ENCODE measurements around the gene SNRNP40. TPM values are rescaled to one million over a fixed set of nuclear protein-coding genes. Genes with fewer than 3 reads are reported as not detected.
"Not testable (repeated sequence)": the region's sequence is repeated elsewhere in the genome, so short reads cannot be mapped to it uniquely, and the experiment has no call there.

Gene SNRNP40
- total RNA-seq, 3 donors from 2014 or later: 40.2 to 73.4 (median 66.6) TPM

GRCh38 chr1:31273619-31274018 is 23.0 kb downstream of the SNRNP40 start:
- no peak overlapping the region for H3K27ac ChIP-seq
- no peaks in the 10 kb centered on the region for H3K27me3 ChIP-seq
- no peak for TF ChIP-seq CTCF (IDR thresholded peaks at IDR 0.05)
- no peak for TF ChIP-seq POLR2A (IDR thresholded peaks at IDR 0.05)
- no peak for TF ChIP-seq POLR2AphosphoS5 (IDR thresholded peaks at IDR 0.05)
- no peaks in the 10 kb centered on the region for H3K9me3 ChIP-seq
- DNase-seq (ENCODE audit: low spot score in 2 of 2): no peak
- H3K36me3 ChIP-seq: no peaks in the 10 kb centered on the region
- intact Hi-C loops (cut with DNase I; ENCODE audit: low total_unique reads): no loop called here
- H3K4me1 ChIP-seq: no peaks in the 10 kb centered on the region
- no peak overlapping the region for H3K4me3 ChIP-seq

- DNase-seq (ENCODE audit: low spot score in 2 of 2): no peak
- intact Hi-C loops (cut with DNase I; ENCODE audit: low total_unique reads): no loop called here
- Histone ChIP-seq H3K4me3 (no peak overlapping the region), H3K4me1 (no peaks in the 10 kb centered on the region), H3K27ac (no peak overlapping the region), H3K36me3 (no peaks in the 10 kb centered on the region), H3K9me3 (no peaks in the 10 kb centered on the region), H3K27me3 (no peaks in the 10 kb centered on the region)
- TF ChIP-seq CTCF (IDR thresholded peaks at IDR 0.05) (no peak), POLR2A (IDR thresholded peaks at IDR 0.05) (no peak), POLR2AphosphoS5 (IDR thresholded peaks at IDR 0.05) (no peak)
Observed at GRCh38 chr1:31272369-31272768, 24.2 kb downstream of the SNRNP40 start.

GRCh38 chr1:31266547-31266946 is 30.0 kb downstream of the SNRNP40 start:
- no peaks in the 10 kb centered on the region for H3K36me3 ChIP-seq
- H3K4me3 ChIP-seq: no peak overlapping the region
- no peak overlapping the region for H3K27ac ChIP-seq
- H3K4me1 ChIP-seq: no peaks in the 10 kb centered on the region
- intact Hi-C loops (cut with DNase I; ENCODE audit: low total_unique reads): no loop called here
- no peak for DNase-seq (ENCODE audit: low spot score in 2 of 2)
- TF ChIP-seq POLR2AphosphoS5 (IDR thresholded peaks at IDR 0.05): no peak
- no peak for TF ChIP-seq CTCF (IDR thresholded peaks at IDR 0.05)
- no peak for TF ChIP-seq POLR2A (IDR thresholded peaks at IDR 0.05)
- no peaks in the 10 kb centered on the region for H3K9me3 ChIP-seq
- H3K27me3 ChIP-seq: no peaks in the 10 kb centered on the region

DNA sequence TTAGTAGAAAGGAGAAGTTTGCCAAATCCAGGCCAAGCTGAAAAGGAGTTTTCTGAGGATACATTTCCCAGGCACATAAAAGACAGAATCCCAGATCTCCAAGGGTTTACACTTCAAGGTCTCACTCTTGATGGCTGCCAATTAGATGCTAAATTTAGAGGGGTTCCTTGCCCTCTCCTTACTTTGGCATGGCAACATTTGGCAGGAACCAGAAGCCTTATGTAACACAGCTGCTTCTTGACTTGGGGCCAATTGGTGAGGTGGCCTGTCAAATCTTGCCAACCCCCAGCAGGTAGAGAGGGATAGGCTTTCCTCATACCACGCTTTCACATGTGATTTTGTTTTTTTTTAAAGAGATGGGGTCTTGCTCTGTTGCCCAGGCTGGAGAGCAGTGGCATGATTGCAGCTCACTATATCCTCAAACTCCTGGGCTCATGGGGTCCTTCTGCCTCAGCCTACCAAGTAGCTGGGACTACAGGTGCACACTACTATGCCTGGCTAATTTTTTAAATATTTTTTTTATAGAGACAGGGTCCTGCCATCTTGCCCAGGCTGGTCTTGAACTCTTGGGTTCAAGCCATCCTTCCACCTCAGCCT is 31.7 kb downstream of the SNRNP40 start:
- TF ChIP-seq POLR2AphosphoS5 (IDR thresholded peaks at IDR 0.05): no peak
- Histone ChIP-seq H3K27me3 (no peaks in the 10 kb centered on the region), H3K36me3 (no peaks in the 10 kb centered on the region), H3K4me3 (no peak overlapping the region), H3K4me1 (no peaks in the 10 kb centered on the region), H3K27ac (no peak overlapping the region), H3K9me3 (no peaks in the 10 kb centered on the region)
- no peak for DNase-seq (ENCODE audit: low spot score in 2 of 2)
- intact Hi-C loops (cut with DNase I; ENCODE audit: low total_unique reads): no loop called here

DNA sequence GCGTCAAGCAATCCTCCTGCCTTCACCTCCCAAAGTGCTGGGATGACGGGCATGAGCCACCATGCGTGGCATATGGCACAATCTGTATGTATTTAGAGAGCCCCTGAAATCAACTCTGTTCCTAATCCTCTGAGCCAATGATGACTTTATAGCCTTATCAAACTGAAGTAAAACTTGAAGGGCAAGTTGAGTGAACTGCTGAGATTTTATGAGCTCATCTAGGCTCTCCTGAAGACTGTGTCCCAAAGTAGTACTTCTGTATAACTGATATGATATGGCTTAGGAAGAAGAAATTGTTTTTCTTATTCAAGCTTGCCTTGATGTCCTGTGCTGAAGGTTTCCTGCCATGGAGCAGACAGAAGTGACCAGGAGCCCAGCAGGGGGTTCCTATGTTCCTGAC is 33.2 kb downstream of the SNRNP40 start:
- Histone ChIP-seq H3K9me3 (no peaks in the 10 kb centered on the region), H3K4me1 (no peaks in the 10 kb centered on the region), H3K27me3 (no peaks in the 10 kb centered on the region), H3K4me3 (no peak overlapping the region), H3K27ac (no peak overlapping the region), H3K36me3 (no peaks in the 10 kb centered on the region)
- TF ChIP-seq POLR2AphosphoS5 (IDR thresholded peaks at IDR 0.05) (no peak), POLR2A (IDR thresholded peaks at IDR 0.05) (no peak), CTCF (IDR thresholded peaks at IDR 0.05) (no peak)
- intact Hi-C loops (cut with DNase I; ENCODE audit: low total_unique reads): no loop called here
- DNase-seq (ENCODE audit: low spot score in 2 of 2): no peak

GRCh38 chr1:31262393-31262792 is 34.2 kb downstream of the SNRNP40 start:
- DNase-seq (ENCODE audit: low spot score in 2 of 2); H3K4me3 ChIP-seq; H3K4me1 ChIP-seq; H3K27me3 ChIP-seq; H3K27ac ChIP-seq; H3K36me3 ChIP-seq; H3K9me3 ChIP-seq; intact Hi-C loops (cut with DNase I; ENCODE audit: low total_unique reads): not testable (repeated sequence)
